ENCODE measurements around the gene POLR3A. TPM values are rescaled to one million over a fixed set of nuclear protein-coding genes. Genes with fewer than 3 reads are reported as not detected.

The POLR3A gene
- polyA plus RNA-seq, 1 donor (not counting 4 experiments of a cell fraction or from before 2014, with no cell fraction given): 15.5 TPM

- H3K36me3 ChIP-seq (ENCODE audit: control insufficient read depth in 2 of 2, extremely low read depth in 1 of 2, insufficient read depth in 2 of 2, low read length in 2 of 2): no peaks in the 10 kb centered on the region
- TF ChIP-seq CTCF (optimal IDR thresholded peaks at IDR 0.05 in 1 of 3, IDR thresholded peaks at IDR 0.05 in 1 of 3, conservative IDR thresholded peaks at IDR 0.05 in 1 of 3; ENCODE audit: extremely low read depth in 1 of 3, insufficient read depth in 2 of 3, low read length in 3 of 3) (no peak), EZH2 (IDR thresholded peaks at IDR 0.05; ENCODE audit: low read length) (no peak)
- H3K4me3 ChIP-seq (ENCODE audit: control insufficient read depth in 2 of 3, extremely low read depth in 1 of 3, insufficient read depth in 2 of 3, low read depth in 1 of 3, low read length in 3 of 3): no peak overlapping the region
- dilution Hi-C loops (cut with MboI; ENCODE audit: extremely low pct_ligation_motif_present, low sequenced_read_pairs): no loop called here
- no peak overlapping the region for H3K27ac ChIP-seq (ENCODE audit: control insufficient read depth, insufficient read depth, low read length)
- no peak overlapping the region for H2AFZ ChIP-seq (ENCODE audit: control insufficient read depth, low read length)
- no peaks in the 10 kb centered on the region for H4K20me1 ChIP-seq (ENCODE audit: control insufficient read depth, extremely low read depth, insufficient read depth, low read length)
- no peak overlapping the region for H3K4me2 ChIP-seq (ENCODE audit: control insufficient read depth, extremely low read depth, insufficient read depth, low read depth, low read length)
- H3K27me3 ChIP-seq (ENCODE audit: control insufficient read depth, extremely low read depth, insufficient read depth, low read length): no peaks in the 10 kb centered on the region
- H3K9ac ChIP-seq (ENCODE audit: control insufficient read depth, extremely low read depth, insufficient read depth, low read length): no peak overlapping the region
- no peaks in the 10 kb centered on the region for H3K79me2 ChIP-seq (ENCODE audit: control insufficient read depth, insufficient read depth, low read length)
- FAIRE-seq (no peak), DNase-seq (ENCODE audit: low read depth, low spot score) (no peak)
- H3K9me3 ChIP-seq (ENCODE audit: control insufficient read depth, low read depth, low read length): no peaks in the 10 kb centered on the region
- peaks cover 13% of the 10 kb centered on the region for H3K4me1 ChIP-seq (ENCODE audit: control insufficient read depth, extremely low read depth, insufficient read depth, low read length)
- no peaks in the 10 kb centered on the region for H3K9me1 ChIP-seq (ENCODE audit: control insufficient read depth, extremely low read depth, insufficient read depth, low read length)
Observed at GRCh38 chr10:77969114-77969513, 60.2 kb downstream of the POLR3A start.

GRCh38 chr10:77967611-77968022 lies 61.7 kb downstream of the POLR3A start:
- Histone ChIP-seq H3K27ac (ENCODE audit: control insufficient read depth, insufficient read depth, low read length) (no peak overlapping the region), H3K27me3 (ENCODE audit: control insufficient read depth, extremely low read depth, insufficient read depth, low read length) (no peaks in the 10 kb centered on the region), H3K4me2 (ENCODE audit: control insufficient read depth, extremely low read depth, insufficient read depth, low read depth, low read length) (no peak overlapping the region), H2AFZ (ENCODE audit: control insufficient read depth, low read length) (no peak overlapping the region), H3K79me2 (ENCODE audit: control insufficient read depth, insufficient read depth, low read length) (no peaks in the 10 kb centered on the region), H3K9me1 (ENCODE audit: control insufficient read depth, extremely low read depth, insufficient read depth, low read length) (no peaks in the 10 kb centered on the region), H3K9ac (ENCODE audit: control insufficient read depth, extremely low read depth, insufficient read depth, low read length) (no peak overlapping the region), H3K36me3 (ENCODE audit: control insufficient read depth in 2 of 2, extremely low read depth in 1 of 2, insufficient read depth in 2 of 2, low read length in 2 of 2) (no peaks in the 10 kb centered on the region), H3K4me3 (ENCODE audit: control insufficient read depth in 2 of 3, extremely low read depth in 1 of 3, insufficient read depth in 2 of 3, low read depth in 1 of 3, low read length in 3 of 3) (no peak overlapping the region), H3K9me3 (ENCODE audit: control insufficient read depth, low read depth, low read length) (peaks cover 3% of the 10 kb centered on the region), H3K4me1 (ENCODE audit: control insufficient read depth, extremely low read depth, insufficient read depth, low read length) (peaks cover 13% of the 10 kb centered on the region), H4K20me1 (ENCODE audit: control insufficient read depth, extremely low read depth, insufficient read depth, low read length) (no peaks in the 10 kb centered on the region)
- dilution Hi-C loops (cut with MboI; ENCODE audit: extremely low pct_ligation_motif_present, low sequenced_read_pairs): no loop called here
- FAIRE-seq (no peak), DNase-seq (ENCODE audit: low read depth, low spot score) (no peak)
- TF ChIP-seq CTCF (optimal IDR thresholded peaks at IDR 0.05 in 1 of 3, IDR thresholded peaks at IDR 0.05 in 1 of 3, conservative IDR thresholded peaks at IDR 0.05 in 1 of 3; ENCODE audit: extremely low read depth in 1 of 3, insufficient read depth in 2 of 3, low read length in 3 of 3) (no peak), EZH2 (IDR thresholded peaks at IDR 0.05; ENCODE audit: low read length) (no peak)

All from keratinocyte (primary cell).